HG02885 (cell line): Measurements from ENCODE around the gene CFAP61.
"Not testable (repeated sequence)": the region's sequence is repeated elsewhere in the genome, so short reads cannot be mapped to it uniquely, and the experiment has no call there.

Experiments
- ATAC-seq: cut with Tn5 transposase; IDR thresholded peaks from one replicate; pipeline ENCODE4 v1.9.1; 2021; ENCODE audit warnings: mild to moderate bottlenecking; ENCODE audit not compliant: unreplicated experiment, poor library complexity

The CFAP61 gene

DNA sequence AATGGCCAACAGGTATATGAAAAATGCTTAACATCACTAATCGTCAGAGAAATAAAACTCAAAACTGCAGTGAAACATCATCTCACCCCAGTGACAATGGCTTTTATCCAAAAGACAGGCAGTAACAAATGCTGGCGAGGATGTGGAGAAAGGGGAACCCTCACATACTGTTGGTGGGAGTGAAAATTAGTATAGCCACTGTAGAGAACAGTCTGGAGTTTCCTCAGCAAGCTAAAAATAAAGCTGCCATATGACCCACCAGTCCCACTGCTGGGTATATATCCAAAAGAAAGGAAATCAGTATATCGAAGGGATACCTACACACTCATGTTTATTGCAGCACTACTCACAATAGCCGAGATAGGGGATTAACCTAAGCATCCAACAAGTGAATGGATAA is 292.1 kb downstream of the CFAP61 start:
- ATAC-seq = no peak

DNA sequence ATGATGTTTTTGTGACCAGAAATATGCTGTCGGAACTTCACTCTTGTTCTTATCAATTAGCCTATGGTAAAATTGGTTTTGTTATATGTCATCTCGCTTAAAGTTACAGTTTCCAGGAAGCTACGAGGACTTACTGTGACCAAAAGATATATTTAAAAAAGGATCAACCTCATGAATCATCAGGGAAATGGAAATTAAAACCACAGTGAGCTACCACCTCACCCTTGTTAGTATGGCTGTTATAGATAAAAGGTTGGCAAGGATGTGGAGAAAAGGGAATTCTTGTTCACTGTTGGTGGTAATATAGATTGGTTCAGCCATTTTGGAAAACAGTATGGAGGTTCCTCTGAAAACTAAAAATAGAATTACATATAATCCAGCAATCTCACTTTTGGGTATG is 301.2 kb downstream of the CFAP61 start:
- ATAC-seq = no peak

DNA sequence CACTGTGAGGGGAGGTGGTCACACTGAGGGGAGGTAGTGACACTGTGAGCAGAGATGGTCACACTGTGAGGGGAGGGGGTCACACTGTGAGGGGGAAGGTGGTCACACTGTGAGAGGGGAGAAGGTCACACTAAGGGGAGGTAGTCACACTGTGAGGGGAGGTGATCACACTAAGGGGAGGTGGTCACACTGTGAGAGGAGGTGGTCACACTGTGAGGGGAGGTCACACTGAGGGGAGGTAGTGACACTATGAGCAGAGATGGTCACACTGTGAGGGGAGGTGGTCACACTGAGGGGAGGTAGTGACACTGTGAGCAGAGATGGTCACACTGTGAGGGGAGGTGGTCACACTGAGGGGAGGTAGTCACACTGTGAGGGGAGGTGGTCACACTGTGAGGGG is 303.2 kb downstream of the CFAP61 start:
- ATAC-seq = not testable (repeated sequence)

GRCh38 chr20:20358801-20359200 is 306.5 kb downstream of the CFAP61 start:
- no peak for ATAC-seq

DNA sequence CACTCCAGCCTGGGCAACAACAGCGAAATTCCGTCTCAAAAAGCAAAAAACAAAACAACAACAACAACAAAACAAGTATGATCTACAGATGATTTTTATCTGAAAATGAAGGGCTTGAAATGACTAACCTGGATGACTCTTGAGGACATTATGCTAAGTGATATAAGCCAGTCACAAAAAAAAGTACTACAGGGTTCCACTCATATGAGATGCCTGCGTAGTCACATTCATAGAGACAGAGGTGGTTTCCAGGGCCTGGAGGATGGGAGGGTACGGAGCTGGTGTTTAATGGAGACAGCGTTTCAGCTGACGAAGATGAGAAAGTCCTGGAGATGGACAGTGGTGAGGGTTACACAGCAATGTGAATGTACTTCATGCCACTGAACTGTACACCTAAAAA is 307.3 kb downstream of the CFAP61 start:
- ATAC-seq = no peak

DNA sequence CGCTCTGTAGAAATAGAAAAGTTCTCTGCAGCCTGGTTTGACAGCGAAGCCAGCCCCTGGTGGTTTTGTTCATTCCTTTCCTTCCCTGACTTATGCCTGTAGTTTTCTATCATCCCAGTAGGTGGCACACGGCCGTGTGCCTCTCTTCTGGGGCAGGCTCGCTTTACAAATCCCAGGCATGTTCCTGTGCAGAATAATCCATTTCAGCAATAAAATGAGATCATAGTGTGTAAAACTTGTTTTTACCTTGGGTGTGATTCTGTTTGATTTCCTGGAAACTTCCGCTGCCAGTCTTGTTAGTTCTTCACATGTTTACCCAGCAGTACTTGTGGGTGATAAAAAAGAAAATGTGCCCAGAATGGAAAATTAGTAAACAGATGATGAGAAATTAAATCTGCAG is 308.1 kb downstream of the CFAP61 start:
- peak; percentile 80 for ATAC-seq

- ATAC-seq = no peak
Observed at GRCh38 chr20:20362774-20363433, 310.6 kb downstream of the CFAP61 start.

GRCh38 chr20:20363434-20363798 is 311.1 kb downstream of the CFAP61 start:
- ATAC-seq = no peak

GRCh38 chr20:20363799-20364592 is 311.7 kb downstream of the CFAP61 start:
- no peak for ATAC-seq

- no peak for ATAC-seq
Observed at GRCh38 chr20:20364593-20365479, 312.5 kb downstream of the CFAP61 start.

GRCh38 chr20:20365480-20366161 is 313.3 kb downstream of the CFAP61 start:
- no peak for ATAC-seq

DNA sequence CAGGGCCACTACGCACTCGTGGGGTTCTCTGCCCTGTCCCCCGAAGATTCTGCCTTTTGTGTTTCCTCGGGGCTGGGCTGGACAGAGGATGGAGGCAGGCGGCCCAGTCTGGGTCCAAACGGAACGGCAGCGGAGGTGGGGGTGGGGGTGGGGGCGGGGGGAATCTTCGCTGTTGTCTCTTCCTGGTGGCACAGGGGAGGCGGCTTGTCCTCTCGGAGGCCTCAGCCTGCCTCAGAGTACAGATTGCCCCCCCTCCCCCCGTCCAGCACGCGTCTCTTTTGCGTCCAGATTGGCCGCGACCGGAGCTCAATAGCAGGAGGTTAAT is 314.2 kb downstream of the CFAP61 start:
- ATAC-seq = no peak

GRCh38 chr20:20366876-20367574 is 314.7 kb downstream of the CFAP61 start:
- no peak for ATAC-seq

DNA sequence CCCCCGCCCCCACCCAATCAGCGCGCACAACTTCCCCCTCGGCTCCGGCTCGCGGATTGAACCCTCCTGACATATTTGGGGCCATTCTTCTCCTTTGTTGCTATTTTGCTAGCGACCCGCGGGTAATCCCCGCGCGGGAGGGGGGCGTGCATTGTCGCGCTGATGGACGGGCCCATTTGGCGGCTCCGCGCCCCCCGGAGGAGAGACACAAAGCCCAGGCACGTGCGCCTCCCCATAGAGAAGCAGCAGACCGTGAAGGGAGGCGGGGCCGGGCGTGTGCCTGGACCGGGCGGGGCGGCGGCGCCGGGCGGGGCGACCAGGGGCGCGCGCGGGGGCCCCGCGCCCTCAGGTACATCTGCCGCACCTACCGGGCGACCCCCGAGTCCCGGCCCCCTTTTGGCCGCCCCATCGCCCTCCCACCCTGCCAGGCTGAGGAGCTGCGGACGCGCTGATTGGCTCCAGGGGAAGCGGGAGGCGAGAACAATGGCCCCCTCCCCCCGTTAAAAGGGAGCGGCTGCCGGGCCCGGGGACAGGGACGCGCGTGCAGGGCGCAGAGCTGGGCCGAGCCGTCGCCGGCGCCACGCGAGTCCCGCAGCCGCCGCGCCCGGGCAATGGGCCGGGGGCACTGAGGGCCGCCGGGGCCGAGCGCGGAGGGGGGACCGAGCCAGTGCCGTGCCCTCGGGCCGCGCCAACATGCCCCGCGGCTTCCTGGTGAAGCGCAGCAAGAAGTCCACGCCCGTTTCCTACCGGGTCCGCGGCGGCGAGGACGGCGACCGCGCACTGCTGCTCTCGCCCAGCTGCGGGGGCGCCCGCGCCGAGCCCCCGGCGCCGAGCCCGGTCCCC is 315.5 kb downstream of the CFAP61 start, which contains the start of gene INSM1:
Gene INSM1 (plus strand): TSS at position 530 of the 843 bp plus-strand sequence. CDS start 164 bp downstream, at position 694.
- ATAC-seq = peak; percentile 5

- peak; percentile 48 for ATAC-seq
Observed at GRCh38 chr20:20368418-20369249, 316.3 kb downstream of the CFAP61 start.

DNA sequence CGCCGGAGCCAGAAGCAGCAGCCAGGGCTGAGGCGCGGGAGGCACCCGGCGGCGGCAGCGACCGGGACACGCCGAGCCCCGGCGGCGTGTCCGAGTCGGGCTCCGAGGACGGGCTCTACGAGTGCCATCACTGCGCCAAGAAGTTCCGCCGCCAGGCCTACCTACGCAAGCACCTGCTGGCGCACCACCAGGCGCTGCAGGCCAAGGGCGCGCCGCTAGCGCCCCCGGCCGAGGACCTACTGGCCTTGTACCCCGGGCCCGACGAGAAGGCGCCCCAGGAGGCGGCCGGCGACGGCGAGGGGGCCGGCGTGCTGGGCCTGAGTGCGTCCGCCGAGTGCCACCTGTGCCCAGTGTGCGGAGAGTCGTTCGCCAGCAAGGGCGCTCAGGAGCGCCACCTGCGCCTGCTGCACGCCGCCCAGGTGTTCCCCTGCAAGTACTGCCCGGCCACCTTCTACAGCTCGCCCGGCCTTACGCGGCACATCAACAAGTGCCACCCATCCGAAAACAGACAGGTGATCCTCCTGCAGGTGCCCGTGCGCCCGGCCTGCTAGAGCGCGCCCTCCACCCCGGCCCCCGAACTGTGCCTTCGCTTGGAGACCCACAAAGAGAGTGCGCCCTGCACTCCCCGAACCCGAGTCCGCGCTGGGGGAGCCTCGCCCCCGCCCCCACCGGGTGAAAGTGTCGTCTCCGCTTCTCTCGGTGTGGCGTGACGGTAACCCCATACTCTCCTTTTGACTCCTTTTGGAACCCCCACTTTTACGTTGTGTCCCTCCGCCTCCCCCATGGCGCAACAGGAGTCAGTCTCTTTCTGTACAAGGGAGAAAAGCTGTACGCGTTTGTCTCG is 317.1 kb downstream of the CFAP61 start:
- ATAC-seq = no peak

GRCh38 chr20:20370094-20370575 is 317.8 kb downstream of the CFAP61 start:
- no peak for ATAC-seq
